ENCODE measurements around the gene PDE2A.

PDE2A gene

GRCh38 chr11:72537051-72537450 lies 137.2 kb downstream of the PDE2A start:
- no peak for DNase-seq

- no peak for DNase-seq
These were observed 139.1 kb downstream of the PDE2A start for GRCh38 chr11:72535194-72535547.

- no peak for DNase-seq
These were observed 139.6 kb downstream of the PDE2A start for GRCh38 chr11:72534371-72535193.

GRCh38 chr11:72529068-72529467 lies 145.2 kb downstream of the PDE2A start:
- DNase-seq: no peak

- DNase-seq: peak in 3 of 4 experiments; percentile 17 to 34 (median 33)
These were observed 146.1 kb downstream of the PDE2A start for GRCh38 chr11:72528121-72528520.
